GM21367 (cell line): ENCODE data around the gene NTN1.

ENCODE experiments used
- ATAC-seq: cut with Tn5 transposase; IDR thresholded peaks from one replicate; pipeline ENCODE4 v1.9.1; 2021; ENCODE audit not compliant: unreplicated experiment

The NTN1 gene

DNA sequence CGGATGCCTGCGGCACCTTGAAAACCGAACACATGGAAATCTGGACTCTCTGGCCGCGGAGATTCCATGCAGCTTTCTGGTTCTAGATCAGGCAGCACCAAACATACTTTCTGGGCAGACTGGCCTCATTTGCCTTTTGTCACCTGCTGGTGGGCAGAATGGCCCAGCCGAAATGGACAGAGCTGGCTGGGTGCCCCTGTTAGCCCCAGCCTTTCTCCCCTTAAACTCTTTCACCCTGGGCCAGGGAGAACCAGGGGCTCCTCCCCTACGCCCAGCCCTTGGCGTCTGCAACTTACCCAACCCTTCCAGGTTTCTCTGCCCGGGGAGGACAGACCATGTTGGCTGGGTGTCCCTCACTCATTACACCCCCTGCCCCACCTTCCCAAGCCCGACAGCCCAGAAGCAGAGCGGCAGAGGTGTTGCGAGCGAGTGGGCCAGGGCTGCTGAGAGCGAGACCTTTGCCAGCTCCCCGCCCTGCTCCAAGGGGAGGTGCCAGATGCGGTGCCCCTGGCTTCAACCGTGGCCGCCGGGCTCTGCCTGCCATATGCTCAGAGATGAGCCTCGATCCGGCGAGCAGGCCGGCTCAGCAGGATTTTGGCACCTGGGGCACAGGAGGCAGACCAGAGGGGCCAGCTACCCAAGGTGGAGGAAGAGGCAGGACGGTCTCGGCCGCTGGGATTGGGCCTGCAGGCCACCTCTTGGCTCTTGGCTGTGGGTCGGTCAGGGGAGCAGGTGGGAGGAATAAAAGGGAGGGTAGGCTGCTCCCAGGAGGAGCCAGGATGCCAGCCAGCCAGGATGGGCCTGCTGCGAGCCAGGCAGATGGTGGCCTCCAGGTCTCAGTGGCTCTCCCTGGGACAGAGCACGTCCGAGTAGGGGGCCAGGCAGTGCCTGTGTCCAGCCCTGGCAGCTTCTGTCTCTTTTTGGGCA, 191.3 kb downstream of the NTN1 start:
- no peak for ATAC-seq

DNA sequence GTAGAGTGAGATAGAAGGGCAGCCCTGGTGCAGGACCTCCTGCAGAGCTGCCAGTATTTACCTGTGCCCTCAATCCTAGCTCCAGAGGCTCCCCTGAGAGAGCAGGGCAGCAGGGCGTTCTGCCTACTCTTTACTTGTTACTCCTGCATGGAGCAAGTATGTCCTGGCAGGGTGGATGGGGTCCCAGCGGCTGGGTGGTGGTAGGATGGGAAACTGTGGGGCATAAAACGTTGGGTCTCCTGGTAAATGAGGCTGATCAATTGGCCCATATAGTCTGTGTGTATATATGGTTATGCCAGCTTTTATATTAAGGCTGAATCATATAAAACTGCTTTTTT, 192.0 kb downstream of the NTN1 start:
- no peak for ATAC-seq

DNA sequence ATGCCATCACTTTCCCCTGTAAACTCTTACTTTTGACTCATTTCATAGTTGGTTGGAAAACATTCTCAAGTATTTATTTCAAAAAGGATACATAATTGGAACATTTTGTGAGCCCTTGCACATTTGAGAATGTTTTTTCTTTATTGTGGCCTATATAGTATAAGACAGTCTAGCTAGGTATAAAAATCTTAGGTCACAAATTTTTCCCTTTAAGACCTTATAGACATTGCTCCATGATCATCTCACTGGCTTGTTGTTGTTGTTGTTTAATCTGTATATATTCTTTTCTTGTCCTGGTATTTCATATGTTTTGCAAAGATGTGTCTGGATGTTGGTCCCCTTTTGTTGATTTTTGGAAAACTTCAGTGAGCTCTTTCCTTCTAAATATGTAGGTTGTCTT, 194.2 kb downstream of the NTN1 start:
- no peak for ATAC-seq

DNA sequence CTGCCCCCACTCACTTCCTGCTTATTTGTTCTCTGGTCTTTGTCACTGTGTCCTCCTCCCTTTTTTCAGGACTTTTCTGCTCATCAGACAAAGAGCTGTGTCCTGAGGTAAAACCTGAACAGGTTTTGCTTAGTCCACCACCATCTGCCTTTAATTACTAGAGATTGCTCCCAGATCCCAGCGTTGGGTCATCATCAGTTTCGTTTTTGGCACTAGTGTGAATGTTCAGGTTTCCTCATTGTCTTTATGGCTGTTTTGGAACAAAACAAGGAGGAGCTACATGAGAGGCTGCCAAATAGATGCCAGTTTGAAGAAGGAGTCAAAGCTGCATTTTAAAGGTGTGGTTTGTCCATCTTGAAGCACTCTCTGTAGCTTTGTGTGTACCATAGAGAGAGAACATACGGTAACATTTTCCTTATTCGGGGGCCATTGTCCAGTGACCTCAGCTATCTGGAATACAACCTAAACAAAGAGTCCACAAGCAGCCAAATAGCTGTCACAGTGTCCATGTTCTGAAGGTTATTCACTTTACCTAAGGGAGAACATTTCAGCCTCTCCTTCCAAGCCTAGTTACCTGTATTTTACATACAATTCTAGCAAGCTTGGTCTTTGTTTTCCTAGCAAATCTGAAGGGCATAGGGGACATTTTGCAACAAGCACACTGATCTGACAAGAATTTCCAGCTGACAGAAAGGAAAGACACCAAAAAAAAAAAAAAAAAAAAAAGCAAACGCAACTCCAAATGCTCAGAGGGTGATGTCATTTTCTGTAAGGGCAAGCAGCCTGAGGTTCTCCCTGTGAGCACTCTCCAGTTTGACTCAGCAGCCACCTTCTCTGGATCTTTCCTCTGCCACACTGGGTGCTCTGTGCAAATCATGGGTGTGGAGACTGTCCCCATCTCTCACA, 196.1 kb downstream of the NTN1 start:
- no peak for ATAC-seq

DNA sequence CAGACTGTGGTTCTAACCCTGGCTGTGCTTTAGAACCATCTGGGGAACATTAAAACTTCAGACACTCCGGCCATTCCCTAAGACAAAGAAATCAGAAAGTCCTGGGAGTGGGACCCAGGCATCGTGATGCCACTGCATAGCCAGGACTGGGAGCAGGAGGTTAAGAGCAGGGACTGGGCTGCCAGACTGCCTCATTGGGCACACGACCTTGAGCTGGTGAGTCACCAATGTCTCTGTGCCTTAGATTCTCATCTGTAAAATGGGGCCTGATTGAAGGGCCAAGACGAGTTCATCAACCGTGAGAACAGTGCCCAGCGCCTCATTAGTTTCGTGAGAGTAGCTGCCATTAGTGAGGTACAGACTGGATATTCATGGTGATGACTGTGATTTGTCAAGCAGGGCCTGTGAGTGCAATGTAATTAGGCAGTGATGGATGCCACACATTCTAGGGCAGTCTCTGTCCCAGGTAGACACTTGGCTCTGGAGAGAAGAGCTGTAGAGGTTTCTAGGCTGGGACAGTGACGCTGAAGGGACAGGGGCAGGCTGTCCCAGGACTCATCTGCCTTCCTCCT, 196.8 kb downstream of the NTN1 start:
- ATAC-seq, result no peak

DNA sequence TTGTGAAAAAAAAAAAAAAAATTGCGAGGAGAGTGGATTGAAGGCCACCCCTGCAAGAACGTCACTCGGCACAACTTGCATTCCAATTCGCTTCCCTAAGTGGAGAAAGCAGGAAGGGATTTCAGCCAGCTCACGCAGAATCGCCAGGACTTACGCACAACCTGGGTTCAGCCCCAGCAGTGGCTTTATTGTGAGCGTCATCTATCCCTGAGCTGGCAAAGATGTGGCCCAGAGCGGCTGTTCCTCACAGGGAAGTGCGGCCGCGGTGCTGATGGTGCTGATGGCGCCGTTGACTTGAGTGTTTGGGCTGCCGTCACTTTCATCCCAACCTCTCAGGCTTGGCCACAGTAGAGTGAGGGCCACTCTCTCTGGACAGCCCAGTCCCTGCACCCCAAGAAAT, 197.6 kb downstream of the NTN1 start:
- ATAC-seq, result no peak

DNA sequence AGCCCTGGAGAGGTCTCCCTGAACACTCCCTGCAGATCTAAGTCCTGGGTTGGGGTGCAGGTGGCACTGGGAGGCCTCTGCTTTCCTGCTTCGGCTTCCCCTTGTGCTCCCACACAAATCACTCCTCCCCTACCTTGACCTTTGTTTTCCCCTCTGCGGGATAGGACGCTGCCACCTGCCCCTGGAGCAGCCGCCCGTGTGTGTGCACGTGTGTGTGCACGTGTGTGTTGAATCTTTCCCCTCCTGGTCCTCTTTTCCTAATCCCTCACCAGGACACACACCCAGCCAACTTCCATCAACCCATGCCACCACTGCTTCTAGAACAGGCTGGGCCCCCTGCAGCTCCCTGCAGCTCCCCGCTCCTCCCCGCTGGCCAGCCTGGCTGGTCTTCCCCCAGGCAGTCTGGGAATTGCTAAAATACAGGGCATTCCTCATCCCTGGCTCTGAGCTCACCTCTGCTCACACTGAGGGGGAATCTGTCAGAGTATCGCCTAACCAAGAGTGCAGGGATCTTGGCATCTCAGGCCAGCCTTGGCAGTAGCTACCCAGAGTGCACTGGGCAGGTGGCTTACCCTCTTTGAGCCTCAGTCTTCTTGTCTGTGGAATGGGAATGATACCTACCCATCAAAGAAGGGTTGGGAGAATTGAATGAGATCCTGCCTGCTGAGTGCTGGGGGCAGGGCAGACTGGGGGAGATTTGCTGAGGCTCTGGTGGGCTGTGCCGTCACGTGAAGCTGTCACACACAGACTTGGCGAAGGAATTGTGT, 198.5 kb downstream of the NTN1 start:
- no peak for ATAC-seq

DNA sequence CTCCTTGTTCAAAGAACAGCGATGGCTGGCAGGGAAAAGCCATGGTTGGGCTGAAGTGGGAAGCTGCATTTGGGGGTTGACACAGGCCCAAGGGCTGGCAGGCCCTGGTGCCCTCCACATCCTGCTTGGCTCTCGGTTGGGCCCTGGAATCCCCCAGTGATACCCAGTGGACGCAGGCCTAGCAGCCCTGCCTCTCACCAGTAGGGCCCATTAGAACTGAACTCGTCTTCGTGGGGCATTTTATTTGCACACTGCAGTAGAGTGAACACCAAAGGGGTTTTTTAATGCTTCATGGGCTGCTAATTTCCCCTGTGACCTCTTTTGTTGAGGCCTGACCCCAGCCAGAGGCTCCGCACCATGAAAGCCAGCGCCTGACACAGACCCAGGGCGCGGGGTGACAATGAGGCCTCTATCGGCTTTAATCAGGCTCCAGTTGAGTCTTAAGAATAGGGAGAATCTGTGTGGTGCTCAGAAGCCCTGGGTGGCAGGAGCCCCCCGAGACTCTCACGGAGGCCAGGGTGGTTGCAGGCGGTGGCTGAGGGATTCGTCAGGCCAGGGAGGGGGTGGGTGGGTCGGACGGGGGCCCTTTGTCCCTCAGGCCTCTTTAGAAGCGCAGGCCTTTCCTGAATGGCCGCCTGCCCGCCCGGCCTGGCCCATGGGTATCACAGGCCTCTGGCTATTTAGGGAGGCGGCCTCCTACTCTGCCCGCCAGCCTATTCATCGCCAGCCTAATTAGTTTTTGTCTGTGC, 199.3 kb downstream of the NTN1 start:
- ATAC-seq, result no peak

DNA sequence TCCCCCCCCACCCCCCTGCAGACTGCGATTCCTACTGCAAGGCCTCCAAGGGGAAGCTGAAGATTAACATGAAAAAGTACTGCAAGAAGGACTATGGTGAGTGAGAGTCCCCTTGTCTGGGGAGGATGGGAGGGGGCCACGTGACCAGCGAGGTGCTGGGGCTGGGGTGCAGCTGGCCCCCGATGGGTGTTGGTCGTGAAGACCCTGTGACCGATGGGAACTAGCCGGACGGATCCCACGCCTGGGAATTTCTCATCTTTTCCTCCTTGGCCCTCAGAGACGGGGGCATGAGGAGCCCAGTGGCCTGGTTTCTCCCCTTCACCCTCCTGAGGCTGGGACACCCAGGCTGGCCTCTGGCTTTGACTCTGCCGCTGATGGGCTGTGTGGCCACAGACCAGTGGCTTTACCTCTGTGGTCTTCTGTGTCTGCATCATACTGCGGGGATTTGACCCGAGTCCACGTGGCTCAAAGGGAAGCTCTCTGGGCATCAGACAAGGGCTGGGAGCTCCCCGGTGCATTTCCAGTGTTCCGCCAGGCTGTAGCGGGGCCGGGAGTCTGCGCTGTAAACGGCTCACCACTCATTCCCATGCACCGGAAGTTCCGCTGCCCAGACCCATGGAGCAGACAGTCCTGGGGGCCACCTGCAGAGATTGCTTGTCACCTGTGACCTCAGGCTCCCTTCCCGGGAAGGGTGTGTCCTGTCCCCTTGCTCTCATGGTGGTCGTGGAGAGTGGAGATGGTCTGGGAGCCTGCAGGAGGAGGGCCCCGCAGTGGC, 200.0 kb downstream of the NTN1 start:
- no peak for ATAC-seq

DNA sequence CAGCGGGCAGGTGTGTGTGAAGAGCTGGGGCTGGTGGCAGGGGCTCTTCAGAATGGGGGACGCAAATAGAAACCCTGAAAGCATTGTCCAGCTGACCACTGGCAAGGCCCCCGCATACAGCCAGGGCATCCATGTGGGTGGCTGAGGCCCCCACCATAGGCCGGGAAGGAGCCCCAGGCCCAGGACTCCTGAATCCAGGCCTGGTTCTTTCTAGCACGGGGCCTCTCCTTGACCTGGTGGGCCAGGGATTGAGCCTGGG, 200.5 kb downstream of the NTN1 start:
- no peak for ATAC-seq

DNA sequence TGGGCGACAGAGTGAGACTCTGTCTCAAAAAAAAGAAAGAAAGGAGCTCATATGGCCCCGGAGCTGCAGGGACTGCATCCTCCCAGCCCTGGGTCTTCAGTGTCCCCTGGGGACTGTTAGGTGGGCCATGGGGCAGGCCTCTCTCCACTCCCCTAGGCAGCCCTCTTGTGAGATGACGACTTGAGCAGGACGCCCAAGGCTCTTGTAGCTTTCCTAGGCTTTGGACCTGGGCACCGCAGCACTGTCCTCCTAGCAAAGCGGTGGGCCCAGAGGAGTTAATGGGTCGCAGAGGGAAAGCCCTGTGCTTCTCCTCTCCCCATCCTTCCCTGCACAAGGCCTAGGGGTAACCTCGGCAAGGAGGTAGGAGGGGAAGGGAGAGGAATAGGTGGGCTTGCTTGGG, 202.2 kb downstream of the NTN1 start:
- no peak for ATAC-seq

DNA sequence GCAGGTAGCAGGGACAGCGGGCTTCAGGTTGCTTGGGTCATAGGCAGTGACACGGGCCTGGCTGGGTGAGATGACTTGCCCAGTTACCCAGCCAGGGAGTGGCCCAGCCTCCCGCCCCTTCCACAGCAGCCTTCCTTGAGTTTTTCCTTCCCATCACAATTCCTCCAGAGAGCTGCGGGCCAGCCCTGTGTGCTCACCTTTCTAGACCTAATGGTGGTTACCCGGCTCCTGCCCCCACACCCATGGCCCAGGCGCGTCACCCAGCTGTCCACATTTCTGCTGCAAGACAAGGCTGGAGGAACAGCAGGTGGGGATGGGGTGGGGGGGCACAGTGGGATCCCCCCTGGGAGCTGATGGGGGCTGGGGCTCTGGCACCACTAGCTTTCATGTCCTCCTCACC, 203.2 kb downstream of the NTN1 start:
- ATAC-seq, result no peak

DNA sequence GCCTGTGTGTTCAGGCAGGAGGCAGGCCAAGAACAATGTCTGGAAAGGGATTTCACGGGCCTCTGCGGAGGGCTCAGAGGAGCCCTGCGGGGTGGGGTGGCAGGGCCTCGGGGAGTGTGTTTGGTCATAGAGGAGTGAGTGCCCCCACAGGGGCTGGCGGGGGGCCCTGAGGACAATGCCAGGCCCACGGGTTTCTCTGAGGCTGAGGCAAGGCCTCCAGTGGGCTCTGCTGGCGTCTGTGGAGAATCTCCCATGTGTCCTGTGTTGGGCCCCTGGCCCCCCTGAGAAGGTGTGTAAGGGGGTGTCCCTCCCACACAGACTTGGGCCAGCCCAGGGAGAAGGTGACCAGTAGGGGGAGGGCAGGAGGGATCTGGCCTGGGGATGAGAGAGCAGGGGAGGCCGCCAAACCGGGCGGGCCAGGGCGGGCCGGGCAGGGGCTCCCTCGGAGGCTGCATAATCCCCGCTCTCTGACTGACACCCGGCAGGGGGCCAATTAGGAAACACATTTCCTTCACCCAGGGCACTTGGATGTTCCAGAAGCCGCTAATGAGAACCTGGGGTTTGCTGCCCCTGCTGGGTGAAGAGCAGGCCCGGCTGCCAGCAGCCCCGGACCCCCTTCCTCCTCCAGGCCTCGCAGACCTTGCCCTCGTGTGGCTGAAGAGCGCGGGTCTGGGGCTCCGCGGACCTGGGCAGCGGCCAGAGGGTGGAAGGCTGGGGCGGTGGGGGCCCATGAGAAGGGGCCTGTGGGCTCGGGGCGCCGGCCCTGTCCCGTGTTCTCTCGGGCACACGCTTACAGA, 204.2 kb downstream of the NTN1 start:
- ATAC-seq, result no peak

DNA sequence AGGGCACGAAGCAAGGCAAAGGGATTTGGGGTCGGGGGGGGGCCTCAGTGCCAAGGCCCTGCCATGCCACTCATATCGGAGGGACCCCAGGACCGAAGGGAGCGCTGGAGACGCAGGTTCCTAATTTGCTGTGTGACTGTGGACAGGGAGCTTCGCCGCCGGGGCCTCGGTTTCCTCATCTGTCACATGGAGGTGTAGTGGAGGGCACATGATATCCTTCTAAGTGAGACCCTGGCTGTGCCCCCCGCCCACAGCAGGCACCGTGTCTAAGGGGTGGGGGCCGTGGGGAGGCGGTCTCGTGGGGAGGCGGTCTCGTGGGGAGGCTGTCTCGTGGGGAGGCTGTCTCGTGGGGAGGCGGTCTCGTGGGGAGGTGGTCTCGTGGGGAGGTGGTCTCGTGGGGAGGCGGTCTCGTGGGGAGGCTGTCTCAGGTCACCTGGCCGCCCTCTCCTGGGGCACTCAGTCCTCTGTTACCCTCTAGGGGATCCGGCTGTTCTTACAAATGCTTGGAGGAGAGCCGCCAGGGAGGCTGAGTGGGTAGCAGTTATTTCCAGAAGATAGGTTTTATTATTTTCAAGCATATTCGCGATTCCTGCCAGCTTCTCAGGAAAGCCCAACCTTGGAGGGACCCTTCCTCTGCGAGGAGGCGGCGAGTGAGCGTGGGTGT, 205.0 kb downstream of the NTN1 start:
- no peak for ATAC-seq

DNA sequence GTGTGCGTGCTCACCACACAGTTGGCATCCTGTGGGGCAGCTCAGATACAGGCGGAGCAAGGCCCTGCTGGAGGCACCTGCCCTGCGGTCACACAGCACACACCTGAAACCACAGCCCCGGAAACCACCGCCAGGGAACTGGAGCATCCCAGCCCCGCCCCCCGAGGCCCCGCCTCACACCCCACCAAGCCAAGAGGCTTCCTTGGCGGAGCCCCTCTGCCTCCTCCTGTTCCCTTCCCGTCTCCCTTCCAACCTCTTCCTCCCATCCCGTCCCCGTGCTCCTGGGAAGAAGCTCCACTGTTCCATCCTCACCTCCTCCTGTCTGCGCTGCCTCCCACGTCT, 205.5 kb downstream of the NTN1 start:
- ATAC-seq, result no peak

DNA sequence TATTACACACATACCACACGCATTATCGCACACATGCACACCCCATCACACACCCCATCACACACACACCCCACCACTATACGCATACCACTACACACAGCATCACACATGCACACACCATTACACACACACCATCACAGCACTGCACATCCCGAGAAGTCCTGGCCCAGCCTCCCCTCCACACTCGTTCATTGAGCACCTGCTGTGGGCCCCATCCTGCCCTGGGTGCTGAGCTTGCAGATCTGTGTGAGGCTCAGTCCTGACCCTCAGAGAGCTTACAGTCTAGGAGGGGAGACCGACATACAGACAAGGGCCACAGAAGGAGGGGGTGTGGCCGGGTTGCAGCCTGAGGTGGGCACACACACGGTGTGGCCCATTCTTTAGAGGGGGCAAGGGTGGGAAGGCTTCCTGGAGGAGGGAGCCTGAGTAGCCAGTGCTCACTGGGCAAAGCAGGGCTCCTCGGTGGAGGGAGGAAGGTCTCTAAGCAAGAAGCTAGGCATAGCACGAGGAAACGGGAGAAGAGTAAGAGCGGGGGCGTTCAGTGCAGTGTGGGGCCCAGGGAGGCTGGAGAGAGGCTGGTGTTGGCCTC, 206.6 kb downstream of the NTN1 start:
- no peak for ATAC-seq

DNA sequence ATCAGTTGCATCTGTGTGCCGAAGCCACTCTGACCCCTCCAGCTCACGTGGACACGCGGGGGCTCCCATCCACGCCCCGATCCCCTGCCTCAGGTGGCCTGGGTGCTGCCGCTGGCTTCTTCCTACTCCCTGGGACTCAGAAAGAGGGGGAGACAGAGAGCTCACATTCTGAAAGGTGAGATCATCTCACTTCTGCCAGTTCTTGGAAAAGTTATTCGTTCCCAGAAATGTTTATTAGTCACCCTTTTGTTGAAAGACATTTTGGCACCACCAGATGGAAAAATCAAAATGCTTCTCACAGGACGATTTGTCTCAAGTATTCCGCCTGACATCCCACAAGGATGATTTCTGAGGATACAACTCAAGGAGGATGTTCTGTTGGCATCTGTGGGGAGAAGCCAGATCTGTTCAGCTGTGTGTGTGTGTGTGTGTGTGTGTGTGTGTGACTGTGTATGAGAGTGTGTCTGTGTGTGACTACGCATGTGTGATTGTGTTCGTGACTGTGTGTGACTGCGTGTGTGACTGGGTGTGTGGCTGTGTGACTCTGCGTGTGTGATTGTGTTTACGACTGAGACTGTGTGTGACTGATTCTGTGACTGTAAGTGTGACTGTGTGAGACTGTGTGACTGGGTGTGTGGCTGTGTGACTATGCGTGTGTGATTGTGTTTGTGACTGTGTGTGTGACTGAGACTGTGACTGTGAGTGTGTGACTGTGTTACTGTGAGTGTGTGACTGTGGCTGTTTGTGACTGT, 207.3 kb downstream of the NTN1 start:
- no peak for ATAC-seq
